ENCODE measurements around the gene GFPT1. TPM values are rescaled to one million over a fixed set of nuclear protein-coding genes. Genes with fewer than 3 reads are reported as not detected.

Gene GFPT1
- total and polyA plus RNA-seq, 4 donors = 14.7 to 42.6 (median 18.1) TPM

GRCh38 chr2:69400121-69400520, 13.1 kb upstream of the GFPT1 start:
- H3K27ac ChIP-seq (ENCODE audit: low read depth in 1 of 2, low read length in 2 of 2) = no peak overlapping the region
- peaks cover 5 to 18% (median 11%) of the 10 kb centered on the region in 4 donors for H3K36me3 ChIP-seq (ENCODE audit: control insufficient read depth in 4 of 4, insufficient read depth in 3 of 4, low read depth in 1 of 4, low read length in 3 of 4)
- H3K27me3 ChIP-seq (ENCODE audit: control insufficient read depth in 4 of 4, insufficient read depth in 4 of 4, low read length in 3 of 4) = no peaks in the 10 kb centered on the region
- TF ChIP-seq FOXA2 (IDR thresholded peaks at IDR 0.05) (no peak), TAF1 (conservative IDR thresholded peaks at IDR 0.05) (no peak), ZBTB33 (IDR thresholded peaks at IDR 0.05) (no peak), NR2F2 (IDR thresholded peaks at IDR 0.05) (no peak), JUND (IDR thresholded peaks at IDR 0.05) (no peak), HNF4A (conservative IDR thresholded peaks at IDR 0.05) (no peak), ATF3 (IDR thresholded peaks at IDR 0.05) (no peak)
- no peak for DNase-seq (ENCODE audit: low spot score)
- H3K9me3 ChIP-seq (ENCODE audit: control insufficient read depth in 4 of 4, low read length in 3 of 4) = no peaks in the 10 kb centered on the region
- H3K4me3 ChIP-seq (ENCODE audit: low read depth in 1 of 3, low read length in 3 of 3) = no peak overlapping the region
- WGBS = 98% methylated on average over 3 of the region's 3 CpGs
- peaks cover 0 to 2% (median under 1%) of the 10 kb centered on the region in 4 donors for H3K4me1 ChIP-seq (ENCODE audit: control insufficient read depth in 4 of 4, insufficient read depth in 4 of 4, low read length in 3 of 4)
- no peak overlapping the region for H3K9ac ChIP-seq (ENCODE audit: low read depth in 1 of 2, low read length in 2 of 2)

- Histone ChIP-seq H3K4me3 (ENCODE audit: low read depth in 1 of 3, low read length in 3 of 3) (no peak overlapping the region), H3K27me3 (ENCODE audit: control insufficient read depth in 4 of 4, insufficient read depth in 4 of 4, low read length in 3 of 4) (no peaks in the 10 kb centered on the region), H3K36me3 (ENCODE audit: control insufficient read depth in 4 of 4, insufficient read depth in 3 of 4, low read depth in 1 of 4, low read length in 3 of 4) (peaks cover 2 to 18% (median 10%) of the 10 kb centered on the region in 4 donors), H3K27ac (ENCODE audit: low read depth in 1 of 2, low read length in 2 of 2) (no peak overlapping the region), H3K9ac (ENCODE audit: low read depth in 1 of 2, low read length in 2 of 2) (no peak overlapping the region), H3K9me3 (ENCODE audit: control insufficient read depth in 4 of 4, low read length in 3 of 4) (no peaks in the 10 kb centered on the region), H3K4me1 (ENCODE audit: control insufficient read depth in 4 of 4, insufficient read depth in 4 of 4, low read length in 3 of 4) (peaks cover 0 to 2% (median under 1%) of the 10 kb centered on the region in 4 donors)
- TF ChIP-seq GABPA (IDR thresholded peaks at IDR 0.05 in 1 of 2, conservative IDR thresholded peaks at IDR 0.05 in 1 of 2) = no peak
- TF ChIP-seq YY1 (IDR thresholded peaks at IDR 0.05) = peak; percentile 28
- TF ChIP-seq SP1 (IDR thresholded peaks at IDR 0.05) = no peak
- peak in 1 of 2 donors; percentile 22 for TF ChIP-seq HNF4A (conservative IDR thresholded peaks at IDR 0.05)
- TF ChIP-seq FOXA2 (IDR thresholded peaks at IDR 0.05) = no peak
- TF ChIP-seq MAX (IDR thresholded peaks at IDR 0.05) = no peak
- DNase-seq (ENCODE audit: low spot score) = no peak
Observed at GRCh38 chr2:69397234-69397633, 10.2 kb upstream of the GFPT1 start.

- WGBS = 73% methylated on average over 1 of the region's 1 CpG
- Histone ChIP-seq H3K4me1 (ENCODE audit: control insufficient read depth in 4 of 4, insufficient read depth in 4 of 4, low read length in 3 of 4) (peaks cover 0 to 2% (median under 1%) of the 10 kb centered on the region in 4 donors), H3K36me3 (ENCODE audit: control insufficient read depth in 4 of 4, insufficient read depth in 3 of 4, low read depth in 1 of 4, low read length in 3 of 4) (peaks cover 2 to 15% (median 10%) of the 10 kb centered on the region in 4 donors), H3K27ac (ENCODE audit: low read depth in 1 of 2, low read length in 2 of 2) (no peak overlapping the region), H3K9me3 (ENCODE audit: control insufficient read depth in 4 of 4, low read length in 3 of 4) (no peaks in the 10 kb centered on the region), H3K9ac (ENCODE audit: low read depth in 1 of 2, low read length in 2 of 2) (no peak overlapping the region), H3K27me3 (ENCODE audit: control insufficient read depth in 4 of 4, insufficient read depth in 4 of 4, low read length in 3 of 4) (no peaks in the 10 kb centered on the region), H3K4me3 (ENCODE audit: low read depth in 1 of 3, low read length in 3 of 3) (no peak overlapping the region)
- DNase-seq (ENCODE audit: low spot score) = no peak
- TF ChIP-seq HNF4G (IDR thresholded peaks at IDR 0.05) (no peak), REST (IDR thresholded peaks at IDR 0.05) (no peak), FOXA1 (IDR thresholded peaks at IDR 0.05) (no peak)
Observed at GRCh38 chr2:69395866-69396265, 8.8 kb upstream of the GFPT1 start.

Data from liver (tissue), 9 donors.